GM12891 (cell line): ENCODE measurements around the gene PXT1.

Experiments
- POLR2A ChIP-seq: IDR thresholded peaks from 2 replicates; pipeline ENCODE4 v1.6.1; 2011; ENCODE audit warnings: low read depth, low read length, control low read depth
- POLR2AphosphoS5 ChIP-seq: IDR thresholded peaks from 2 replicates; pipeline ENCODE4 v1.6.1; 2011; ENCODE audit warnings: low read depth, low read length, control low read depth
- POU2F2 ChIP-seq: IDR thresholded peaks from 2 replicates; pipeline ENCODE4 v1.6.1; 2011; ENCODE audit warnings: low read depth, mild to moderate bottlenecking, control low read depth, low read length, moderate library complexity
- SPI1 ChIP-seq: IDR thresholded peaks from 2 replicates; pipeline ENCODE4 v1.6.1; 2011; ENCODE audit warnings: low read depth, low read length, control low read depth

DNA sequence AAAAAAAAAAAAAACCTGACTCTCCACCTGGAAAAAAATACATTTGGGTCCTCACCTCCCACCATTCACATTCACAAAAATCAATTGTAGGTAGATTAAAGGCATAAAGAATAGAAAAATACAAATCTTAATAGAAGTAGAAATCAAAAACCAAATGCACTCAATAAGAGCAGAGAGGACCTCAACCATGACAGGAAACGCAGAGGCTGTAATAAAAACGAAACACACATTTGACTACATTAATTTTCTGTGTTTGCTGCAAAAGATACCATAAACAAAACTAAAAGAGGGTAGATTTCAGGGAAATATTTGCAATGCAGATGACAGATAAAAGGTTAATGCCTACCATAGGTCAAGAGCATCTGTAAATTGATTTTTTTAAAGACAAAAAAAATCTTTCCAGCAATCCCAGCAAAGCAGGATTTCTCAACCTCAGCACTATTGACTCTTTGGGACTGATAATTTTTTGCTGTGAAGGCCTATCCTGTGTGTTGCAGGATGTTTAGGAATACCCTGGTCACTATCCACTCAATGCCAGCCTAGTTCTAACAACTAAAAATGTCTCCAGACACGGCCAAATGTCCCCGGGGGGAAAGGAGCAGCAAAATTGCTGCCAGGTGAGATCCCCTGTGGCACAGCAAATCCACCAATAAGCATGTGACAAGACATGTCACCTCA is 64.3 kb downstream of the PXT1 start:
- TF ChIP-seq POLR2A (no peak), POU2F2 (no peak), POLR2AphosphoS5 (no peak), SPI1 (no peak)
